K562 (cell line): ENCODE data around the gene ZNF438. TPM values are rescaled to one million over a fixed set of nuclear protein-coding genes. Genes with fewer than 3 reads are reported as not detected.

Experiments
- ATAC-seq: fragments of 200-7000 bp; cut with Tn5 transposase; 3 replicates; pipeline ENCODE4 v1.9.1; 2020; ENCODE audit warnings: moderate library complexity
- BruUV-seq: library from RNA; stranded (reverse); fragments of 400-500 nt; replicated peaks from 2 replicates; lab custom pipeline; 2021; lab: Mats Ljungman, UMichigan
- CTCF ChIA-PET: fragments of 300-600 bp; formaldehyde crosslinking; extraction: SDS; loops from one replicate; lab custom pipeline; 2021; ENCODE audit warnings: low intra/inter-chr PET ratio; lab: Yijun Ruan, JAX
- POLR2A ChIA-PET: fragments of 300-600, 350-650 bp; sonication (Branson Sonifier 250); formaldehyde crosslinking; extraction: SDS; loops from one replicate; lab custom pipeline; 2021; ENCODE audit warnings: antibody characterized with exemption, inconsistent platforms; lab: Yijun Ruan, JAX
- DNase-seq, 4 experiments: peaks; one replicate each; pipeline versions ENCODE4 v3.0.0 to v3.0.0-alpha.2; 2011 to 2018; ENCODE audit warnings: low spot score in 3 of 4, mixed read lengths in 3 of 4; ENCODE audit errors: extremely low read depth in 1 of 4
- FAIRE-seq: peaks from 2 replicates; lab custom pipeline; 2011; peaks lifted over from hg19 to GRCh38; lab: Jason Lieb, UNC
- H2AFZ ChIP-seq: 2 replicates; pipeline ENCODE4 v1.6.0; 2011; ENCODE audit warnings: low read depth, low read length, control low read depth, inconsistent platforms
- H3K27ac ChIP-seq: fragments of 200-600 bp; 3 replicates; pipeline ENCODE4 v1.8.0; 2011; ENCODE audit warnings: low read depth, mild to moderate bottlenecking, control low read depth, inconsistent platforms, low read length, moderate library complexity, mixed read lengths; ENCODE audit errors: extremely low read depth
- H3K27me3 ChIP-seq, 2 experiments: fragments of 300-600 bp in 1 of 2; 2 replicates in 1 of 2; 3 replicates in 1 of 2; pipeline versions ENCODE4 v1.6.0 to v1.8.0; 2011; ENCODE audit warnings: inconsistent platforms in 2 of 2, low read length in 2 of 2, mild to moderate bottlenecking in 1 of 2, mixed read lengths in 1 of 2, moderate library complexity in 1 of 2; ENCODE audit not compliant: control insufficient read depth in 2 of 2, insufficient read depth in 2 of 2
- H3K36me3 ChIP-seq: fragments of 300-600 bp; 3 replicates; pipeline ENCODE4 v1.8.0; 2011; ENCODE audit warnings: mild to moderate bottlenecking, low read length, inconsistent platforms; ENCODE audit not compliant: control insufficient read depth, insufficient read depth
- H3K4me1 ChIP-seq, 2 experiments: fragments of 200-600 bp in 1 of 2; replicated peaks in 1 of 2; 2 replicates in 1 of 2; 3 replicates in 1 of 2; pipeline versions ENCODE4 v1.5.1 to v1.8.0; 2011; ENCODE audit warnings: inconsistent platforms in 2 of 2, low read length in 2 of 2, mild to moderate bottlenecking in 1 of 2, mixed read lengths in 1 of 2, moderate library complexity in 1 of 2; ENCODE audit not compliant: control insufficient read depth in 2 of 2, insufficient read depth in 2 of 2
- H3K4me2 ChIP-seq: 2 replicates; pipeline ENCODE4 v1.6.1; 2011; ENCODE audit warnings: low read length, control low read depth, inconsistent platforms, mixed read lengths; ENCODE audit not compliant: insufficient read depth
- H3K4me3 ChIP-seq: fragments of 200-600 bp; sonication (generic), shearing (Covaris generic); 2 replicates; pipeline ENCODE4 v1.5.1; 2016; ENCODE audit warnings: control low read depth, inconsistent platforms
- H3K79me2 ChIP-seq: fragments of 200-600 bp; 3 replicates; pipeline ENCODE4 v1.8.0; 2011; ENCODE audit warnings: low read length, inconsistent platforms; ENCODE audit not compliant: control insufficient read depth, insufficient read depth
- H3K9ac ChIP-seq, 2 experiments: 2 replicates each; pipeline versions ENCODE4 v1.6.0 to v1.6.1; 2011; ENCODE audit warnings: low read depth in 2 of 2, low read length in 2 of 2, control low read depth in 1 of 2, inconsistent platforms in 1 of 2, mild to moderate bottlenecking in 1 of 2, mixed read lengths in 1 of 2; ENCODE audit not compliant: insufficient read depth in 1 of 2
- H3K9me1 ChIP-seq: one replicate; pipeline ENCODE4 v1.6.0; 2011; ENCODE audit warnings: inconsistent platforms, mild to moderate bottlenecking, low read length, moderate library complexity; ENCODE audit not compliant: control insufficient read depth, insufficient read depth
- H3K9me3 ChIP-seq: replicated peaks from 2 replicates; pipeline ENCODE4 v1.5.1; 2011; ENCODE audit warnings: low read depth, low read length, inconsistent platforms; ENCODE audit not compliant: control insufficient read depth, insufficient read depth
- H4K20me1 ChIP-seq: replicated peaks from 2 replicates; pipeline ENCODE4 v1.6.1; 2011; ENCODE audit warnings: low read length, inconsistent platforms, mixed read lengths; ENCODE audit not compliant: control insufficient read depth, insufficient read depth
- HIVEP1 ChIP-seq: fragments of 250-450 bp; sonication (Bioruptor Pico); IDR thresholded peaks from 2 replicates; pipeline ENCODE4 v1.4.0; 2020; ENCODE audit warnings: mild to moderate bottlenecking
- NCOA2 ChIP-seq, 2 experiments: fragments of 450-650 bp; IDR thresholded peaks; 2 replicates each; pipeline ENCODE4 v1.6.1; 2018; ENCODE audit warnings: mild to moderate bottlenecking in 2 of 2, moderate library complexity in 1 of 2; ENCODE audit not compliant: partially characterized antibody in 2 of 2
- OTX1 ChIP-seq: fragments of 450-650 bp; formaldehyde crosslinking; IDR thresholded peaks from 2 replicates; pipeline ENCODE4 v1.4.0; 2022; ENCODE audit warnings: mild to moderate bottlenecking
- TEAD2 ChIP-seq: fragments of 450-650 bp; IDR thresholded peaks from 2 replicates; pipeline ENCODE4 v1.6.1; 2016; ENCODE audit warnings: missing genetic modification characterization, control low read depth, missing compliant biosample characterization
- ZNF507 ChIP-seq: conservative IDR thresholded peaks from 2 replicates; pipeline ENCODE4 v1.6.1; 2017; ENCODE audit warnings: missing genetic modification characterization, missing compliant biosample characterization
- WGBS: fragments of 100-300 bp; shearing (Covaris generic); methylation state at CpG from one replicate; pipeline ENCODE4 v1.1.6; 2016; ENCODE audit warnings: low coverage, mixed read lengths; ENCODE audit not compliant: insufficient coverage; ENCODE audit errors: missing lambda C conversion rate; 5-methylcytosine and 5-hydroxymethylcytosine counted together
- in situ Hi-C: fragments of 300-500 bp; cut with MboI; formaldehyde crosslinking; loops from 4 replicates; pipeline ENCODE4 v1.15.0; 2018; ENCODE audit warnings: inconsistent platforms, mixed read lengths
- intact Hi-C: fragments of 100-400 bp; cut with micrococcal nuclease; formaldehyde crosslinking; loops from 2 replicates; pipeline ENCODE4 v1.14.2; 2022
- polyA plus RNA-seq, 8 experiments: library from polyadenylated mRNA; depleted of rRNA in 4 of 8; stranded (reverse) in 5 of 8; unstranded in 3 of 8; fragments of >200 nt; fragmentation: Nextera tagmentation in 2 of 8; fragmentation: Illumina TruSeq in 1 of 8; extraction: Ambion mirVana in 2 of 8; extraction: Trizol in 1 of 8; gene quantifications; 2 replicates each; pipeline versions ENCODE4 v1.2.1 to v1.2.3, GENCODE V29; 2011 to 2014; ENCODE audit warnings: inconsistent platforms in 1 of 8, missing spikeins in 1 of 8
- total RNA-seq, 7 experiments: library from RNA; depleted of rRNA in 6 of 7; stranded (reverse); fragments of >200 nt in 6 of 7; fragmentation: Illumina TruSeq in 2 of 7; extraction: Trizol in 2 of 7; gene quantifications; 2 replicates each; pipeline versions ENCODE4 v1.2.1 to v1.2.3, GENCODE V29; 2011 to 2021; ENCODE audit warnings: low replicate concordance in 1 of 7
- TF ChIP-seq, protein P1 (sequence below): fragments of 450-650 bp; IDR thresholded peaks from one replicate; pipeline ENCODE4 v1.6.1; 2018; ENCODE audit warnings: mild to moderate bottlenecking, moderate library complexity; ENCODE audit not compliant: partially characterized antibody
- TF ChIP-seq, protein P2 (sequence below): fragments of 450-650 bp; formaldehyde crosslinking; IDR thresholded peaks from 2 replicates; pipeline ENCODE4 v1.4.0; 2020; ENCODE audit warnings: mild to moderate bottlenecking, mixed read lengths

Gene ZNF438
- total and polyA plus RNA-seq, 9 of the 15 experiments (the other 6 are each of a cell fraction or from before 2014, with no cell fraction given) = 0.45 to 1.5 (median 0.91) TPM

GRCh38 chr10:30816820-30817171 is 214.9 kb downstream of the ZNF438 start (continued):
- TF ChIP-seq, protein P1, sequence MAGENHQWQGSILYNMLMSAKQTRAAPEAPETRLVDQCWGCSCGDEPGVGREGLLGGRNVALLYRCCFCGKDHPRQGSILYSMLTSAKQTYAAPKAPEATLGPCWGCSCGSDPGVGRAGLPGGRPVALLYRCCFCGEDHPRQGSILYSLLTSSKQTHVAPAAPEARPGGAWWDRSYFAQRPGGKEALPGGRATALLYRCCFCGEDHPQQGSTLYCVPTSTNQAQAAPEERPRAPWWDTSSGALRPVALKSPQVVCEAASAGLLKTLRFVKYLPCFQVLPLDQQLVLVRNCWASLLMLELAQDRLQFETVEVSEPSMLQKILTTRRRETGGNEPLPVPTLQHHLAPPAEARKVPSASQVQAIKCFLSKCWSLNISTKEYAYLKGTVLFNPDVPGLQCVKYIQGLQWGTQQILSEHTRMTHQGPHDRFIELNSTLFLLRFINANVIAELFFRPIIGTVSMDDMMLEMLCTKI = no peak
- TF ChIP-seq NCOA2 (IDR thresholded peaks at IDR 0.05; ENCODE audit: partially characterized antibody in 2 of 2) = no peak
- TF ChIP-seq, all 486 proteins: peak for 0

DNA sequence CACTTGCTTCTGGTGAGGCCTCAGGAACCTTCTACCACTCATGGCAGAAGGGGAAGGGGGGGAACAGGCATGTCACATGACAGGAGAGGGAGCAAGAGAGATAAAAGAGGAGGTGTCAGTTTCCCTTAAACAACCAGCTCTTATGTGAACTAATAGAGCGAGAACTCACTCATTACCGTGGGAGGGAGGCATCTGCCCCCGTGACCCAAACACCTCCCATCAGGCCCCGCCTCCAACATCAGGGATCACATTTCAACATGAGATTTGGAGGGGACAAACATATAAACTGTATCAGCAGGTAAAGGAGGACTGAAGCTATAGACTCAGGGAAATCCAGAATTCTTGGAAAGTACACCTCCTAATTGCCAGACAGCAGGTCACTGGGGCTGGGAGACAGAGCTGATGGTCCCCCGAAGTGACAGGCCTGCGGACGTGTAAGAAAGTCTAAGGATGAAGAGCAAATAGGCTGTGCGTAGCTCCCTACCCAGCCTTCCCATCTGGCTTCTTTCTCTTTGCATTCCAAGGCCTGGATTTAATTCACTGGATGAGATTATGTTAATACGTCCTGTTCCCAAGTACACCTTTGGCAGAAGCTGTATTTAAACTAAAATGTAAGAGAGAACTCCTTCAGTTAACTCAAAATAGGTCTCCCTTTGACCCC is 215.4 kb downstream of the ZNF438 start:
- DNase-seq = peak in 1 of 4 experiments; percentile 16
- Histone ChIP-seq H3K9me3 (no peaks in the 10 kb centered on the region), H3K9me1 (peaks cover 3% of the 10 kb centered on the region), H3K36me3 (no peaks in the 10 kb centered on the region), H3K79me2 (no peaks in the 10 kb centered on the region), H3K4me2 (no peak overlapping the region), H2AFZ (no peak overlapping the region), H3K4me1 (peaks cover 17 to 29% of the 10 kb centered on the region in 2 experiments), H3K4me3 (no peak overlapping the region), H3K9ac (no peak overlapping the region), H4K20me1 (no peaks in the 10 kb centered on the region), H3K27me3 (peaks cover 7 to 35% of the 10 kb centered on the region in 2 experiments; a peak in 3 of 5 replicates), H3K27ac (no peak overlapping the region)
- POLR2A ChIA-PET = interaction anchor here (0.6 kb wide), 1 partner anchor 866 kb away, joined by 3 read pairs; no protein-coding TSS in a partner anchor
- whole genome bisulfite sequencing = 20% methylated on average over 9 of the region's 9 CpGs
- TF ChIP-seq OTX1 (CRISPR knock-in tag) (no peak), HIVEP1 (CRISPR knock-in tag) (no peak), TEAD2 (tag) (peak; percentile 19; the same call in 1 of the 2 replicates), ZNF507 (no peak)
- TF ChIP-seq, protein P2, sequence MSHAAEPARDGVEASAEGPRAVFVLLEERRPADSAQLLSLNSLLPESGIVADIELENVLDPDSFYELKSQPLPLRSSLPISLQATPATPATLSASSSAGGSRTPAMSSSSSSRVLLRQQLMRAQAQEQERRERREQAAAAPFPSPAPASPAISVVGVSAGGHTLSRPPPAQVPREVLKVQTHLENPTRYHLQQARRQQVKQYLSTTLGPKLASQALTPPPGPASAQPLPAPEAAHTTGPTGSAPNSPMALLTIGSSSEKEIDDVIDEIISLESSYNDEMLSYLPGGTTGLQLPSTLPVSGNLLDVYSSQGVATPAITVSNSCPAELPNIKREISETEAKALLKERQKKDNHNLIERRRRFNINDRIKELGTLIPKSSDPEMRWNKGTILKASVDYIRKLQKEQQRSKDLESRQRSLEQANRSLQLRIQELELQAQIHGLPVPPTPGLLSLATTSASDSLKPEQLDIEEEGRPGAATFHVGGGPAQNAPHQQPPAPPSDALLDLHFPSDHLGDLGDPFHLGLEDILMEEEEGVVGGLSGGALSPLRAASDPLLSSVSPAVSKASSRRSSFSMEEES (CRISPR knock-in tag) = 0 out of 2 replicates have a peak, but pooled peaks have one; percentile 32
- in situ Hi-C loops (no loop called here), intact Hi-C loops (no loop called here)
- ATAC-seq = no peak
- CTCF ChIA-PET = no interaction called here
- no peak for FAIRE-seq
- BruUV-seq = no TSS peak
